K562 (cell line): ENCODE measurements around the gene PNKD. TPM values are rescaled to one million over a fixed set of nuclear protein-coding genes. Genes with fewer than 3 reads are reported as not detected.

Experiments
- ATAC-seq: fragments of 200-7000 bp; cut with Tn5 transposase; 3 replicates; pipeline ENCODE4 v1.9.1; 2020; ENCODE audit warnings: moderate library complexity
- BruUV-seq: library from RNA; stranded (reverse); fragments of 400-500 nt; replicated peaks from 2 replicates; lab custom pipeline; 2021; lab: Mats Ljungman, UMichigan
- CTCF ChIA-PET: fragments of 300-600 bp; formaldehyde crosslinking; extraction: SDS; loops from one replicate; lab custom pipeline; 2021; ENCODE audit warnings: low intra/inter-chr PET ratio; lab: Yijun Ruan, JAX
- POLR2A ChIA-PET: fragments of 300-600, 350-650 bp; sonication (Branson Sonifier 250); formaldehyde crosslinking; extraction: SDS; loops from one replicate; lab custom pipeline; 2021; ENCODE audit warnings: antibody characterized with exemption, inconsistent platforms; lab: Yijun Ruan, JAX
- DNase-seq, 4 experiments: peaks; one replicate each; pipeline versions ENCODE4 v3.0.0 to v3.0.0-alpha.2; 2011 to 2018; ENCODE audit warnings: low spot score in 3 of 4, mixed read lengths in 3 of 4; ENCODE audit errors: extremely low read depth in 1 of 4
- FAIRE-seq: peaks from 2 replicates; lab custom pipeline; 2011; peaks lifted over from hg19 to GRCh38; lab: Jason Lieb, UNC
- H2AFZ ChIP-seq: 2 replicates; pipeline ENCODE4 v1.6.0; 2011; ENCODE audit warnings: low read depth, low read length, control low read depth, inconsistent platforms
- H3K27ac ChIP-seq: fragments of 200-600 bp; 3 replicates; pipeline ENCODE4 v1.8.0; 2011; ENCODE audit warnings: low read depth, mild to moderate bottlenecking, control low read depth, inconsistent platforms, low read length, moderate library complexity, mixed read lengths; ENCODE audit errors: extremely low read depth
- H3K27me3 ChIP-seq, 2 experiments: fragments of 300-600 bp in 1 of 2; 2 replicates in 1 of 2; 3 replicates in 1 of 2; pipeline versions ENCODE4 v1.6.0 to v1.8.0; 2011; ENCODE audit warnings: inconsistent platforms in 2 of 2, low read length in 2 of 2, mild to moderate bottlenecking in 1 of 2, mixed read lengths in 1 of 2, moderate library complexity in 1 of 2; ENCODE audit not compliant: control insufficient read depth in 2 of 2, insufficient read depth in 2 of 2
- H3K36me3 ChIP-seq: fragments of 300-600 bp; 3 replicates; pipeline ENCODE4 v1.8.0; 2011; ENCODE audit warnings: mild to moderate bottlenecking, low read length, inconsistent platforms; ENCODE audit not compliant: control insufficient read depth, insufficient read depth
- H3K4me1 ChIP-seq, 2 experiments: fragments of 200-600 bp in 1 of 2; replicated peaks in 1 of 2; 2 replicates in 1 of 2; 3 replicates in 1 of 2; pipeline versions ENCODE4 v1.5.1 to v1.8.0; 2011; ENCODE audit warnings: inconsistent platforms in 2 of 2, low read length in 2 of 2, mild to moderate bottlenecking in 1 of 2, mixed read lengths in 1 of 2, moderate library complexity in 1 of 2; ENCODE audit not compliant: control insufficient read depth in 2 of 2, insufficient read depth in 2 of 2
- H3K4me2 ChIP-seq: 2 replicates; pipeline ENCODE4 v1.6.1; 2011; ENCODE audit warnings: low read length, control low read depth, inconsistent platforms, mixed read lengths; ENCODE audit not compliant: insufficient read depth
- H3K4me3 ChIP-seq: fragments of 200-600 bp; sonication (generic), shearing (Covaris generic); 2 replicates; pipeline ENCODE4 v1.5.1; 2016; ENCODE audit warnings: control low read depth, inconsistent platforms
- H3K79me2 ChIP-seq: fragments of 200-600 bp; 3 replicates; pipeline ENCODE4 v1.8.0; 2011; ENCODE audit warnings: low read length, inconsistent platforms; ENCODE audit not compliant: control insufficient read depth, insufficient read depth
- H3K9ac ChIP-seq, 2 experiments: 2 replicates each; pipeline versions ENCODE4 v1.6.0 to v1.6.1; 2011; ENCODE audit warnings: low read depth in 2 of 2, low read length in 2 of 2, control low read depth in 1 of 2, inconsistent platforms in 1 of 2, mild to moderate bottlenecking in 1 of 2, mixed read lengths in 1 of 2; ENCODE audit not compliant: insufficient read depth in 1 of 2
- H3K9me1 ChIP-seq: one replicate; pipeline ENCODE4 v1.6.0; 2011; ENCODE audit warnings: inconsistent platforms, mild to moderate bottlenecking, low read length, moderate library complexity; ENCODE audit not compliant: control insufficient read depth, insufficient read depth
- H3K9me3 ChIP-seq: replicated peaks from 2 replicates; pipeline ENCODE4 v1.5.1; 2011; ENCODE audit warnings: low read depth, low read length, inconsistent platforms; ENCODE audit not compliant: control insufficient read depth, insufficient read depth
- H4K20me1 ChIP-seq: replicated peaks from 2 replicates; pipeline ENCODE4 v1.6.1; 2011; ENCODE audit warnings: low read length, inconsistent platforms, mixed read lengths; ENCODE audit not compliant: control insufficient read depth, insufficient read depth
- ELF1 ChIP-seq: fragments of 200-800 bp; sonication (Bioruptor generic); IDR thresholded peaks from 2 replicates; pipeline ENCODE4 v1.6.1; 2016; ENCODE audit warnings: missing genetic modification characterization, missing compliant biosample characterization
- EWSR1 ChIP-seq: fragments of 450-650 bp; IDR thresholded peaks from 2 replicates; pipeline ENCODE4 v1.6.1; 2018; ENCODE audit warnings: borderline replicate concordance, mild to moderate bottlenecking, low read depth, moderate library complexity; ENCODE audit not compliant: partially characterized antibody
- HMGN3 ChIP-seq: IDR thresholded peaks from 2 replicates; pipeline ENCODE4 v1.6.1; 2011; ENCODE audit warnings: borderline replicate concordance, low read depth, mild to moderate bottlenecking, mixed read lengths, low read length; ENCODE audit not compliant: insufficient read length; ENCODE audit errors: extremely low read depth
- PCBP1 ChIP-seq: fragments of 200-400 bp; formaldehyde crosslinking; IDR thresholded peaks from 2 replicates; pipeline ENCODE4 v1.6.1; 2018; ENCODE audit warnings: mild to moderate bottlenecking, low read depth, low read length; ENCODE audit not compliant: poor library complexity, severe bottlenecking
- SMARCE1 ChIP-seq: fragments of 450-650 bp; IDR thresholded peaks from 2 replicates; pipeline ENCODE4 v1.7.1; 2016; ENCODE audit warnings: mild to moderate bottlenecking
- TFAM ChIP-seq: fragments of 250-450 bp; sonication (Bioruptor Pico); conservative IDR thresholded peaks from 2 replicates; pipeline ENCODE4 v1.5.0; 2021; ENCODE audit warnings: mild to moderate bottlenecking, moderate library complexity
- XRCC3 ChIP-seq: fragments of 450-650 bp; IDR thresholded peaks from 2 replicates; pipeline ENCODE4 v1.6.1; 2017; ENCODE audit warnings: mild to moderate bottlenecking, moderate library complexity
- ZNF212 ChIP-seq: fragments of 450-650 bp; formaldehyde crosslinking; IDR thresholded peaks from 2 replicates; pipeline ENCODE4 v1.4.0; 2020; ENCODE audit warnings: mild to moderate bottlenecking
- ZNF354B ChIP-seq: fragments of 250-450 bp; sonication (Bioruptor Pico); IDR thresholded peaks from 2 replicates; pipeline ENCODE4 v1.4.0; 2020
- WGBS: fragments of 100-300 bp; shearing (Covaris generic); methylation state at CpG from one replicate; pipeline ENCODE4 v1.1.6; 2016; ENCODE audit warnings: low coverage, mixed read lengths; ENCODE audit not compliant: insufficient coverage; ENCODE audit errors: missing lambda C conversion rate; 5-methylcytosine and 5-hydroxymethylcytosine counted together
- in situ Hi-C: fragments of 300-500 bp; cut with MboI; formaldehyde crosslinking; loops from 4 replicates; pipeline ENCODE4 v1.15.0; 2018; ENCODE audit warnings: inconsistent platforms, mixed read lengths
- intact Hi-C: fragments of 100-400 bp; cut with micrococcal nuclease; formaldehyde crosslinking; loops from 2 replicates; pipeline ENCODE4 v1.14.2; 2022
- polyA plus RNA-seq, 8 experiments: library from polyadenylated mRNA; depleted of rRNA in 4 of 8; stranded (reverse) in 5 of 8; unstranded in 3 of 8; fragments of >200 nt; fragmentation: Nextera tagmentation in 2 of 8; fragmentation: Illumina TruSeq in 1 of 8; extraction: Ambion mirVana in 2 of 8; extraction: Trizol in 1 of 8; gene quantifications; 2 replicates each; pipeline versions ENCODE4 v1.2.1 to v1.2.3, GENCODE V29; 2011 to 2014; ENCODE audit warnings: inconsistent platforms in 1 of 8, missing spikeins in 1 of 8
- total RNA-seq, 7 experiments: library from RNA; depleted of rRNA in 6 of 7; stranded (reverse); fragments of >200 nt in 6 of 7; fragmentation: Illumina TruSeq in 2 of 7; extraction: Trizol in 2 of 7; gene quantifications; 2 replicates each; pipeline versions ENCODE4 v1.2.1 to v1.2.3, GENCODE V29; 2011 to 2021; ENCODE audit warnings: low replicate concordance in 1 of 7
- TF ChIP-seq, protein P1 (sequence below), 2 experiments: fragments of 450-650 bp; conservative IDR thresholded peaks; 2 replicates each; pipeline ENCODE4 v1.6.1; 2017; ENCODE audit warnings: mild to moderate bottlenecking in 2 of 2, moderate library complexity in 2 of 2
- TF ChIP-seq, protein P2 (sequence below): sonication (generic); formaldehyde crosslinking; IDR thresholded peaks from 2 replicates; pipeline ENCODE4 v1.8.0; 2022; ENCODE audit warnings: mild to moderate bottlenecking, missing genetic modification reagents
- TF ChIP-seq, protein P3 (sequence below): fragments of 250-450 bp; sonication (Bioruptor Pico); IDR thresholded peaks from 2 replicates; pipeline ENCODE4 v1.4.0; 2020; ENCODE audit warnings: borderline replicate concordance

The PNKD gene
- total and polyA plus RNA-seq, 9 of the 15 experiments (the other 6 are each of a cell fraction or from before 2014, with no cell fraction given), result 26.0 to 105 (median 60.1) TPM

DNA sequence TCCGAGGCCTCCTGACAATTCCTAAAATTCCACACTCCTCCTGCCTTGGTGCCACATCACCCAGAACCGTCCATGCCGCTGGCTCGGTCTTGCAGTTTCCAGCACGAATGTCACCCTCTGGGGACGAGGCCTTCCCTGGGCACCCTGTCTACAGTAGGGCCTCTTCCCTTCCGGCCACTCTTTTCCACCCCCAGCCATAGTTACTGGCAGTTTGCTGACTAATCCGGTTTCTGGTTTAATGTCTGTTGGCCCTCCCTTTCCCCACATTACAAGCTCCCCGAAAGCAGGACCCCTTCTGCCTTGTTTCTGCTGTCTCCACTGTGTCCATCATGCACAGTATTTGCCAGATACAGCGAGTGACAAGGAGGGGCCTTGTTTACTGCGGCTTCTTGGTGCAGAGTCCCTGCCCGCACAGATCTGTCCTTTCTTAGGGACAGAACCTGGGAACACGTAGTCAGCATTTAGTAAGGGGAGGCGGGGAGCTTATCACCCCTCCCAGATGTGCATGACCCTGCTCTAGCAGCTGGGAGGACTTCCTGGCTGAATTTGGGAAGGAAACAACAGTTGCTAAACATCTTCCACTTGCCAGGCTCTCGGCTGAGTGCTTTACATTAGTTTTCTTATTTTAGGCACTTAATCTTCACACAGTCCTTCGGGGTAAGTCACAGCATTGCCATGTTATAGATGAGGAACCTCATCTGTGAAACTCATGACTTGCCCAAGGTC, 62.8 kb downstream of the PNKD start (continued):
- no peak for TF ChIP-seq ZNF354B (CRISPR knock-in tag)
- TF ChIP-seq, protein P1, sequence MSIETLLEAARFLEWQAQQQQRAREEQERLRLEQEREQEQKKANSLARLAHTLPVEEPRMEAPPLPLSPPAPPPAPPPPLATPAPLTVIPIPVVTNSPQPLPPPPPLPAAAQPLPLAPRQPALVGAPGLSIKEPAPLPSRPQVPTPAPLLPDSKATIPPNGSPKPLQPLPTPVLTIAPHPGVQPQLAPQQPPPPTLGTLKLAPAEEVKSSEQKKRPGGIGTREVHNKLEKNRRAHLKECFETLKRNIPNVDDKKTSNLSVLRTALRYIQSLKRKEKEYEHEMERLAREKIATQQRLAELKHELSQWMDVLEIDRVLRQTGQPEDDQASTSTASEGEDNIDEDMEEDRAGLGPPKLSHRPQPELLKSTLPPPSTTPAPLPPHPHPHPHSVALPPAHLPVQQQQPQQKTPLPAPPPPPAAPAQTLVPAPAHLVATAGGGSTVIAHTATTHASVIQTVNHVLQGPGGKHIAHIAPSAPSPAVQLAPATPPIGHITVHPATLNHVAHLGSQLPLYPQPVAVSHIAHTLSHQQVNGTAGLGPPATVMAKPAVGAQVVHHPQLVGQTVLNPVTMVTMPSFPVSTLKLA (conservative IDR thresholded peaks at IDR 0.05), result peak; percentile 28 to 62; a peak in 2 of 4 replicates
- TF ChIP-seq XRCC3, result no peak
- peak; percentile 52; the same call in 1 of the 2 replicates for TF ChIP-seq ELF1

DNA sequence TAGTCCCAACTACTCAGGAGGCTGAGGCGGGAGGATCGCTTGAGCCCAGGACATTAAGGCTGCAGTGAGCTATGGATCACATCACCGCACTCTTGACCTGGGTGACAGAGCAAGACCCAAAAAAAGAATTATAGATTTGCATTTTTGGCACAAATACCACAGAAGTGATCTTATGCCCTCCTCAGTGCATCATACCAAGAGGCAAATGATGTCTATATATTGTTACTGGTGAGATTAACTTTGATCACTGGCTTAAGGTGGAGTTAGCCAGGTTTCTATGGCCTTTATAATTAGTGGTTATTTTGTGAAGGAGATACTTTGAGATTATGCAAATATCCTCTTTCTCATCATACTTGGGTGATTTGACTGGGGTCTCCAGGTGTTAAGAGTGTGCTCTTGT, 64.2 kb downstream of the PNKD start:
- no peak overlapping the region for H3K4me3 ChIP-seq
- BruUV-seq, result no TSS peak
- H3K36me3 ChIP-seq, result no peaks in the 10 kb centered on the region
- no peak for ATAC-seq
- H3K27me3 ChIP-seq, result no peaks in the 10 kb centered on the region
- no peaks in the 10 kb centered on the region for H3K9me1 ChIP-seq
- 89% methylated on average over 1 of the region's 3 CpGs for WGBS
- peaks cover 25 to 33% of the 10 kb centered on the region in 2 experiments for H3K4me1 ChIP-seq
- H4K20me1 ChIP-seq, result no peaks in the 10 kb centered on the region
- CTCF ChIA-PET, result no interaction called here
- intact Hi-C loops, result no loop called here
- no peak overlapping the region for H2AFZ ChIP-seq
- H3K4me2 ChIP-seq, result no peak overlapping the region
- no peaks in the 10 kb centered on the region for H3K9me3 ChIP-seq
- H3K79me2 ChIP-seq, result peaks cover 29% of the 10 kb centered on the region
- no peak for DNase-seq
- no peak for FAIRE-seq
- H3K27ac ChIP-seq, result peak overlapping the region; percentile 98; the same call in 1 of the 3 replicates
- POLR2A ChIA-PET, result interaction anchor here (1.0 kb wide), 1 partner anchor 61 kb away, joined by 3 read pairs; no protein-coding TSS in a partner anchor
- H3K9ac ChIP-seq, result no peak overlapping the region
- in situ Hi-C loops, result no loop called here
- no peak for TF ChIP-seq EWSR1
- TF ChIP-seq PCBP1, result no peak
- TF ChIP-seq ZNF212 (CRISPR knock-in tag), result no peak
- TF ChIP-seq, protein P2, sequence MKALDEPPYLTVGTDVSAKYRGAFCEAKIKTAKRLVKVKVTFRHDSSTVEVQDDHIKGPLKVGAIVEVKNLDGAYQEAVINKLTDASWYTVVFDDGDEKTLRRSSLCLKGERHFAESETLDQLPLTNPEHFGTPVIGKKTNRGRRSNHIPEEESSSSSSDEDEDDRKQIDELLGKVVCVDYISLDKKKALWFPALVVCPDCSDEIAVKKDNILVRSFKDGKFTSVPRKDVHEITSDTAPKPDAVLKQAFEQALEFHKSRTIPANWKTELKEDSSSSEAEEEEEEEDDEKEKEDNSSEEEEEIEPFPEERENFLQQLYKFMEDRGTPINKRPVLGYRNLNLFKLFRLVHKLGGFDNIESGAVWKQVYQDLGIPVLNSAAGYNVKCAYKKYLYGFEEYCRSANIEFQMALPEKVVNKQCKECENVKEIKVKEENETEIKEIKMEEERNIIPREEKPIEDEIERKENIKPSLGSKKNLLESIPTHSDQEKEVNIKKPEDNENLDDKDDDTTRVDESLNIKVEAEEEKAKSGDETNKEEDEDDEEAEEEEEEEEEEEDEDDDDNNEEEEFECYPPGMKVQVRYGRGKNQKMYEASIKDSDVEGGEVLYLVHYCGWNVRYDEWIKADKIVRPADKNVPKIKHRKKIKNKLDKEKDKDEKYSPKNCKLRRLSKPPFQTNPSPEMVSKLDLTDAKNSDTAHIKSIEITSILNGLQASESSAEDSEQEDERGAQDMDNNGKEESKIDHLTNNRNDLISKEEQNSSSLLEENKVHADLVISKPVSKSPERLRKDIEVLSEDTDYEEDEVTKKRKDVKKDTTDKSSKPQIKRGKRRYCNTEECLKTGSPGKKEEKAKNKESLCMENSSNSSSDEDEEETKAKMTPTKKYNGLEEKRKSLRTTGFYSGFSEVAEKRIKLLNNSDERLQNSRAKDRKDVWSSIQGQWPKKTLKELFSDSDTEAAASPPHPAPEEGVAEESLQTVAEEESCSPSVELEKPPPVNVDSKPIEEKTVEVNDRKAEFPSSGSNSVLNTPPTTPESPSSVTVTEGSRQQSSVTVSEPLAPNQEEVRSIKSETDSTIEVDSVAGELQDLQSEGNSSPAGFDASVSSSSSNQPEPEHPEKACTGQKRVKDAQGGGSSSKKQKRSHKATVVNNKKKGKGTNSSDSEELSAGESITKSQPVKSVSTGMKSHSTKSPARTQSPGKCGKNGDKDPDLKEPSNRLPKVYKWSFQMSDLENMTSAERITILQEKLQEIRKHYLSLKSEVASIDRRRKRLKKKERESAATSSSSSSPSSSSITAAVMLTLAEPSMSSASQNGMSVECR (CRISPR knock-in tag), result no peak
- no peak for TF ChIP-seq TFAM
- TF ChIP-seq SMARCE1, result no peak
- no peak for TF ChIP-seq HMGN3
- TF ChIP-seq, protein P3, sequence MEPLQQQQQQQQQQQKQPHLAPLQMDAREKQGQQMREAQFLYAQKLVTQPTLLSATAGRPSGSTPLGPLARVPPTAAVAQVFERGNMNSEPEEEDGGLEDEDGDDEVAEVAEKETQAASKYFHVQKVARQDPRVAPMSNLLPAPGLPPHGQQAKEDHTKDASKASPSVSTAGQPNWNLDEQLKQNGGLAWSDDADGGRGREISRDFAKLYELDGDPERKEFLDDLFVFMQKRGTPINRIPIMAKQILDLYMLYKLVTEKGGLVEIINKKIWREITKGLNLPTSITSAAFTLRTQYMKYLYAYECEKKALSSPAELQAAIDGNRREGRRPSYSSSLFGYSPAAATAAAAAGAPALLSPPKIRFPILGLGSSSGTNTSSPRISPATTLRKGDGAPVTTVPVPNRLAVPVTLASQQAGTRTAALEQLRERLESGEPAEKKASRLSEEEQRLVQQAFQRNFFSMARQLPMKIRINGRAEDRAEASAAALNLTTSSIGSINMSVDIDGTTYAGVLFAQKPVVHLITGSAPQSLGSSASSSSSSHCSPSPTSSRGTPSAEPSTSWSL (CRISPR knock-in tag), result no peak
